GM21367 (cell line): ENCODE measurements around the gene GVQW3.

Source experiments
- ATAC-seq: cut with Tn5 transposase; IDR thresholded peaks from one replicate; pipeline ENCODE4 v1.9.1; 2021; ENCODE audit not compliant: unreplicated experiment

GVQW3 gene

GRCh38 chr11:76380977-76381719 is at the start of gene GVQW3, which contains the start of gene THAP12:
GVQW3 (plus strand) TSS chr11:76381323; CDS start chr11:76381829, 506 bp downstream.
THAP12 (minus strand) TSS chr11:76381132; CDS start chr11:76380836, 296 bp downstream.
- peak; percentile 67 for ATAC-seq

GRCh38 chr11:76334826-76335389 is 46.2 kb upstream of the GVQW3 start:
- ATAC-seq, result no peak

GRCh38 chr11:76335842-76336241 is 45.3 kb upstream of the GVQW3 start:
- ATAC-seq, result no peak

GRCh38 chr11:76336597-76336996 is 44.5 kb upstream of the GVQW3 start:
- no peak for ATAC-seq

GRCh38 chr11:76337469-76337868 is 43.7 kb upstream of the GVQW3 start:
- ATAC-seq, result no peak

GRCh38 chr11:76337923-76338322 is 43.2 kb upstream of the GVQW3 start:
- ATAC-seq, result no peak

- no peak for ATAC-seq
These were observed 41.9 kb upstream of the GVQW3 start for GRCh38 chr11:76339221-76339620.

GRCh38 chr11:76347466-76347865 is 33.7 kb upstream of the GVQW3 start:
- ATAC-seq, result no peak

GRCh38 chr11:76348348-76348747 is 32.8 kb upstream of the GVQW3 start:
- no peak for ATAC-seq

- no peak for ATAC-seq
These were observed 26.0 kb upstream of the GVQW3 start for GRCh38 chr11:76355172-76355571.

- no peak for ATAC-seq
These were observed 19.7 kb upstream of the GVQW3 start for GRCh38 chr11:76361374-76361773.

- no peak for ATAC-seq
These were observed 19.3 kb upstream of the GVQW3 start for GRCh38 chr11:76361776-76362175.

- ATAC-seq, result no peak
These were observed 18.4 kb upstream of the GVQW3 start for GRCh38 chr11:76362716-76363115.

GRCh38 chr11:76365038-76365679 is 16.0 kb upstream of the GVQW3 start:
- ATAC-seq, result no peak

- no peak for ATAC-seq
These were observed 12.6 kb upstream of the GVQW3 start for GRCh38 chr11:76368490-76368889.

GRCh38 chr11:76369406-76369805 is 11.7 kb upstream of the GVQW3 start:
- ATAC-seq, result no peak

- ATAC-seq, result no peak
These were observed 10.0 kb upstream of the GVQW3 start for GRCh38 chr11:76371170-76371569.

GRCh38 chr11:76376746-76377558 is 4.2 kb upstream of the GVQW3 start:
- ATAC-seq, result no peak

- ATAC-seq, result no peak
These were observed 1.3 kb upstream of the GVQW3 start for GRCh38 chr11:76379807-76380158.

GRCh38 chr11:76380159-76380976 is 755 bp upstream of the GVQW3 start:
- peak; percentile 12 for ATAC-seq

GRCh38 chr11:76382209-76382608 is 1.1 kb downstream of the GVQW3 start:
- no peak for ATAC-seq
